Stimulated activated CD4-positive, alpha-beta T cell treated with anti-CD3 and anti-CD28 coated beads, Interleukin-1b, Interleukin-23, amount 100 ng/mL, for 48 hours (primary cell): ENCODE results near the gene GUCY1A2.

Experiments used
- DNase-seq: peaks from one replicate; pipeline ENCODE4 v3.0.0-alpha.2; 2020

The GUCY1A2 gene

DNA sequence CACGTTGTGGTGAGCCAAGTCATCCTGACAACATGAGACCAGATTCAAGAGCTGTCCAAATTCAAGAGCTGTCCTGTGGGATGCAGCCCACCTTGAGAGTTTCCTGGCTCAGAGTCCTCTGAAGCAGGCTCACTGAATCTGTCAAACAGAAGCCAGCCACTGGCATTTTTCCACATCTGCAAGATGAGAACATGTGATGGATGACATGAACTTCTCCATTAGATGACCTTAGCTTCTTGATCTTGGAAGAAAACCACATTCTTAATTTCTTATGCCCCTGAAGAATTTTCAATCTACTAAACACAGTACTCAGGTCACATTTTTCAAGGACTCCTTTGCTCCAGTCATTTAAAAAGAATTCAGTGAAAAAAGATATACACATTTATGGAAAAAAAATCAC is 291.0 kb downstream of the GUCY1A2 start:
- no peak for DNase-seq

DNA sequence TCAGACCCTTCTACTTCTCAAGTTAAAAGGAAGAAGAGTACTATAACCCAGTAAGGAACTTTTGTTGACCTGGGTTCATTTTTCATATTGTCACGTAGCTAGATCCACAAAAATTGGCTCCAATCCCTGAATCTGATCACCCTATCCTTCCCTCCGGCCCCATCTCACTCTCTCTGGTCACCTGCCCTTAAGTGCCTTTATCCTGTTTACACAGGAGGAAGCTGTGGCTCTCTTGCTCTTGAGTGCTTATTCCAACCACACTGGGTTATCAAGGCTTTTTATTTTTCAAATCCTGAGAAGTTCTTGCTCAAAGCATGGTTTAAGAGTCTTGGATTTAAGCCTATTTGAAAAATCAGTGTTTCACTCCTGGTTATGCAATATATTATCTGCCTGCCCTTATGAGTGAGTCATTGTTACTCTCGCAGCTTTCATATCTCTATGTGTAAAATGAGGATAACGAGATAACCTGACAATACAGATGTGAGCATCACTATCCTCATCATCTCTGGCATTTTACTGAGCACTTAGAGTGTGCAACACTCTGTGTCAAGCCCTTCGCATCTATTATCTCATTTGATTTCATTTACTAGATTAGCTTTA is 293.9 kb downstream of the GUCY1A2 start:
- DNase-seq, result no peak

DNA sequence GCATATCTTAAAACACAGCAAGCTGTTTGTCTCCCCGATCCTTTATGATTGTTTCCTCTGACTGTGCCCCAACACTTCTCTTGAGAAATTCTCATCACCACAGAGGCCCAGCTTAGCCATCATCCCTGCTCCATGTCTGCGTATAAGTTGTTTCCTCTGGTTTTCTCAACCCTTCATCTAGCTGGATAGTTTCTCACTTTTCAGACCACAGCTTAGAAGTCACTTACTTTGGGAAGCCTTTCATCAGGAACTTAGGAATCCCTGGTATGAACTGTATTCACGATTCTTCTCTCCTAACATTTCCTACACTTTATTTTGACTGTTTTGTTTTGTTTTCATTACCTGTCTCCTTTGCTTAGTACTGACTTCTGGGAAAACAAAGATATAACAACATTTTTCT is 295.2 kb downstream of the GUCY1A2 start:
- DNase-seq, result no peak

DNA sequence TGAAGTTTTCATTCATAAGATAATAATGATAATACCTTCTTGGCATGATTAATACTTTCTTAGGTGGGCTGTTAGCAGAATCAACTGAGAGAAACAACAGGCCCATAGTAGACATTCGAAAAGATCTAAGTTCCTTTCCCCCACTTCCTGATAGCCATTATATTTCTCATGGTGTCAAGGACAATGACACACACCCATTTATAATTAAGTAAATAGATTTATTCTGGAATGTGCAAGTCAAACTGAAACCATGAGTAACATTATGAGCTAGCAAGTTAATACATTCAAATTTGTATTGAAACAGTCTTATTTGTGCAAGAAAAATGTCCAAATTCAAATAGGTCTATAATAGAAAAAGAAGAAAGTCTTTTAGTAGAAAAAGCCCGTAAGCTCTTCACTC is 301.1 kb downstream of the GUCY1A2 start:
- DNase-seq, result no peak

DNA sequence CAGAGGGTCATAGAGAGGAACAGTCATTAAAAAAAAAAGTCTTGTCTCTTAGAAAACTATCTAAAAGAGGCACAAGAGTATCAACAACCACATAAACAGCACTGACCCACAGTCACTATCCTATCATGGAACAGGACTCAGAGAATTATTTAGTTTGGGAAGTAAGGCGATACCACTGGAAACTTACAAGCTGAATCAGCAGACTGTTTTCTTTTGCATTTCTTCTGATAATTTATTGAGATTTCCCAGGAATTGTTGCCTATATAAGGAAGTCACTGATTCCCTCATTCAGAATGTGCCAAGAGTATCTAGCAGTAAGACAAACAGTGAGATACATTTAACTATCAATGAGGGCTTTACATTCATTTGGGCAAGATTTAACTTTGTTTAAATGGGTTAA is 304.1 kb downstream of the GUCY1A2 start:
- no peak for DNase-seq

DNA sequence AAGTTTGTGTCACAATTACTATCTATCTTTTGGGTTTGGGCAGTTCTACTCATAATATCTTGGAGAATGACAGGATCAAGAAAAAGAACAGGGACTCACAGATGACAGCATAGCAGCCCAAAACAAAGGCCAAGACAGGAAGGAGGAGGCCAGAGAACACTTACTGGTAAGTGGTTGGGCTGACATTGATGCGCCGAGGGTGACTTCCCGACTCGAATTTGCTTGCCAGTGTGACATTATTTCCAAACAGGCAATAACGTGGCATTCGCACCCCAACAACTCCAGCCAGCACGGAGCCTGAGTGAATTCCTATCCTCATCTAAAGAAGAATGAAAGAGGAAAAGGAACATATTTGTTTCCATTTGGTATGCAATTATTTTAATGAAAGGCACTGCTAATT is 309.9 kb downstream of the GUCY1A2 start:
- no peak for DNase-seq

DNA sequence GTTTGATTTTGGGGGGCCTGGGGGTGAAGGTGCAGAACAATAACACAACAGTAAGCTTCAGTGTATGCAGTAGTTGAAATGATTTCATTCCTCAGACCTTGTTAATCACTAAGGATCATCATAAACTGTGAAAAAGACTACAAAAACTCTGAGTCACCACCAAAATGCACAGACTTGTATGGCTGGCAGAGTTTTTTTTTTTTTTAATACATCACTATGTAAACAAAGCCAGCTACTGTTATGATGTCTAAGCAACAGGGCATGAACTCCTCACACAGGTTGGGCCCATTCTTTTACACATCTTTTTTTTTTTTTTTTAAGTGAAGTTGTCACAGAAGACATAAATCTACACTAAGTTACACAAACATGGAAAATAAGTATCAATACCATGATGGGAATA is 311.9 kb downstream of the GUCY1A2 start:
- no peak for DNase-seq

DNA sequence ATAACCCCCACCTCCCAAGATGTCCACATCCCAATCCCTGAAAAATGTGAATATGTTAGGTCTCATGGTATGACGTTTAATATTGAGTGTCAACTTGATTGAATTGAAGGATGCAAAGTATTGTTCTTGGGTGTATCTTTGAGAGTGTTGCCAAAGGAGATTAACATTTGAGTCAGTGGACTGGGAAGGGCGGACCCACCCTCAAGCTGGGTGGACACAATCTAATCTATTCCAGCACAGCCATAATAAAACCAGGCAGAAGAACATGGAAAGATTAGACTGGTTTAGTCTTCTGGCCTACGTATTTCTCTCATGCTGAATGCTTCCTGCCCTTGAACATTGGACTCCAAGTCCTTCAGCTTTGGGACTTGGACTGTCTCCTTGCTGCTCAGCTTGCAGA is 315.5 kb downstream of the GUCY1A2 start:
- no peak for DNase-seq

DNA sequence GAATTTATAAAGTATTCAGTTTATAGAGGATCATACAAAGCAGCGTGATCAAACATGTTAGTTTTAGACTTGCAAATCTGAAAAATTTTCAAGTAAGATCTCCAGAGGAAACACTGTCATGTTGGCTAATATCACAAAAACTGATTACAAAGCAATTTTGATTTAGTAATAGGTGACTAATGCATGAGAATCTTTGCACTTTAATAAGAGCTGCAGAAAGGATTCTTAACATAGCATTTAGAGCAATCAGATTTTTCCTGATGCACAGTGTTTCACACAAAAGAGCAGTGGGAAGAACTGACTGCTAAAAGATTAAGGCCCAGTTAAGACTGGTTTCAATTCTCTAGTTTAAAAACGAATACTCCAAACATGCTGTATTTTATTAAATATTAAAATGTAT is 321.2 kb downstream of the GUCY1A2 start:
- DNase-seq, result no peak

DNA sequence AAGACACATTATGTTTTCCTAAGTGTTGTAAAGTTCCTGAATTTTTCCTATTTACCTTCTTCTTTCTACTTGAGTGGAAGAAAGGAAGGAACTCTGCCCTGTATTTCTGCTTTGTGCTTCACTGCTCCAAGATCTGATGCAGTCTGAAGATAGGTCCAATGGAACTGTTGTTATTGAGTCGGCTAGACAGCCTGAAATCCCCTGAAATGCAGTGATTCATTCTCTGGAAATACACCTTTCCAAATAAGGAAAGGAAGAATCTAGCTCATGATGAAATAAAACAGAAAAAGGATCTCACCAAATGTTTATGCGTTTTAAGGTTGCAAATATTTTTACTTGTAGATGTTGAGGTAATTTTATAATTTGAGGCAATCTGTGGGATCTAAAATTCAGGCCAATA is 322.8 kb downstream of the GUCY1A2 start:
- DNase-seq, result no peak

DNA sequence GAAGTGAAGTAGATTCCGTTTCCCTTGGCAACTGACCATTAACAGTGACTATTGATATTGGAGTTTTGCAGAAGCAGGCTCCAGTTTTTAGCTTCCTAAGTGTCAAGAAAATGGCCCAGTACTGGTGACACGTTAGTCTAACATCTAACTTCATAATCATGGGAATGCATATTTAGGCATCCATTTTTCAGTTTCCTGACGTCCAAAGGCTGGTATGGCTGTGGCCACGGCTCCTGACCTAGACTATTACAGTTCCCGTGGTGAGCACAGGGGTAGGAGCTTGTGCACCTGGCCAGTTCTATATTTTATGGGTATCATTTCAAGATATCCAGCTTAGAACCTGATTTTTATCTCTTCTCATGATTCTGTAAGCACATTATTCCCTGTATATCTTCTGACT is 323.8 kb downstream of the GUCY1A2 start:
- DNase-seq, result no peak

DNA sequence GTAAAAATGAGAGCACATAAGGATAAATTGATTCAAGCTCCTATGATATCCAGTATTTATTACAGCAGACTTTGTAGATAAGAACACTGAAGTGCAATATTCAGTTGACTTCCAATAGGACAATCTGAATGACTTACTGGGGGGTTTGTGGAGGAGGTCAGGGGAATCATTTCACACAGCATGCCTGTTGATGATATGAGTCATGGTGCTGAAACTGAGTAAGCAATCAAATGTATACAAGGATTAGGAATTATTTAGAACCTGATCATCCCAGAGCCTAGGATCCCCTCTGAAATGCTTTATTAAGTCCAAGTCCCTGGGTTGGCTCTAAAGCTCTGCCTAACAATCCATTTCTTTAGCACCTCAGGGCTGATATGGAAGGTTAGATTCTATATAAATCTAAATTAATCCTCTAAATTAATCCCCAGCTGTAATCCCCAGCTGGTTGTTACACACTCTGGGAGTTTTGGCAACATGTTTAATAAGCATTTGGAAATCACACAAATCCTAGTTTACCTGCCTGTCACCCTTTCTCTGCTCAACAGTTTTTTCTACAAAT is 326.4 kb downstream of the GUCY1A2 start:
- DNase-seq, result no peak

DNA sequence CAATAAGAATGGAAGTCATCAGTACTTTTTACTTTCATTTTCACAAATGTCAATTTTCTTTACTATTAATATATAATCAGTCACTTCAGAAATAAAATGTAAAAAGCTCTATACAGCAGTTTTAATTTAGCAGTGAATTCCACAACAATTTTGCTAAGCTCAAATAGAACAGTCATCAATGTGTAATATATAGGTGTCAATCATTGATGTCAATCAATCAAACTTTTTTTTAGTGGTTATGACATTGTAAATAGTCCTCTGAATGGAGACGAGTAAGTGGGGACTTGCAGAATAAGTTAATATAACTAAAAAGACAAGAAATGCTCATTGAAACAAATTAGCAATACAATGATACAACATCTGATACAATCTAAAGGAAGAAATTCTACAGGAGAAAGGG is 327.4 kb downstream of the GUCY1A2 start:
- DNase-seq, result no peak

DNA sequence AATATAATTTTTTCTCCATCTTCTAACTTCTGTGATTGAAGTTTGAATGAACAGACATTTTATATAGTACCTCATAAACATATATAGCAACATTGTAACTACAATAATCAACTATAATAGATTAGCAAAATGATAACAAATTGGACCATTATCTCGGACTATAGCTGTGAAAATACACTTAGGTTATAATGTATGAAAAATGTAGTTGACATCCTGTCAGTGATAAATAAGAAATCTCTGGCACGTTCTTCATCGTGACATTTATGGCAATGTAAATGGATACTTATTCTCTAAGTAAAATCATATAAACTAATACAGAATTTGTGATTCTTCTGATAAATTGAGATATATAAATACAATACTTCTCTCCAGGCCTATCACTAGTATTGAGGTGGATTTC is 333.3 kb downstream of the GUCY1A2 start:
- no peak for DNase-seq

DNA sequence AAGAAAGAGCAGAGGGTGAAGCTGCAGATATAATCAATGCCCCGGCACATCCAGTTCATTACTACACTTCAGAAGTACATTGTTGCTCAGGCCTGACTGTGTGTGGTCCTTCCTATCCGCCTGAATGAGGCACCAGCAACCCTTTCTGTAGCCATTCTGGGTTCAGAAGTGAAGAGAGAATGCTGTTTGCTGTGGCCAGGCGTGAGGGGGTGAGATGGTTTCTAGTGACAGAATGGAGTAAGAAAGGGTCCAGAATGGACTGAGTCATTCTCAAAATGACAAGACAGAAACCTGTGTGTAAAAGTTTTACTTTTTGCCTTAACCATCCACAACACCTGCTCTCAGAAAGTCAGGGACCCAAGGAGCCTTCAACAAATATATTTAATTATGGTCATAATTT is 334.8 kb downstream of the GUCY1A2 start:
- DNase-seq, result no peak

DNA sequence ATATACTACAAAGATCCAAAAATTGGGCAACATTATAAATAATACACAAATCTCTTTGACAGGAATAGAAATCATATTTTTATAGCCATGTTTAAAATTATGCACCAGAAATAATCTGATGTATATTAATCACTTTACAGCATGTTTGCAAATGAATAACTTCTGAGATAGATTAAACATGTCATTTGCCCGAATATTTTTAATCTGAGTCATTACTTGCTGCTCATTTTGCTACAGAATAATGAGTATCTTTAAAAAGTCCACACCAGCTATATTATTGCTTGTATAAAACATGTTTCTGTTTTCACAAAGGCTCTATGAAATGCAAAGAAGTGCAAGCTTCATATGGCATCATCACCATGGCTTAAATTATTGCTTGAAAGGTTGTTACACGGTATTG is 336.8 kb downstream of the GUCY1A2 start:
- no peak for DNase-seq

DNA sequence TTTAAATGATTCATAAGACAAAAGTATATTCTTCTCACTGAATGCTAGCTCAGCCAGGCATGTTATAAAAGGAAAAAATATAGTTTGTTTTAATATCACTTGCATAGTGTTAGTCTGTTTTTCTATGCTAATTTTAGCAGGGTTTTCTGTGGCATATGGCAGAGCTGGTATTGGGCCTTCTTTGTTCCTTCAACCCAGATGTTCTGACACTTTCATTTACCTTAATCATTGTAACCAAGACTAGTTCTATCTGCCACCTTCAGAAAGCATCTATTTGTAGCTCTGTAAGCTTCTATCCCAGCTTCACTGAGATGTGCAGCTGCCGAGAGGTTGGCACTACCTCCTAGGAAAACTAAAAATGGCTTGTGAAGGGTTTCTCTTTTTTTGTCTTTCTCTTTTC is 338.7 kb downstream of the GUCY1A2 start:
- no peak for DNase-seq

DNA sequence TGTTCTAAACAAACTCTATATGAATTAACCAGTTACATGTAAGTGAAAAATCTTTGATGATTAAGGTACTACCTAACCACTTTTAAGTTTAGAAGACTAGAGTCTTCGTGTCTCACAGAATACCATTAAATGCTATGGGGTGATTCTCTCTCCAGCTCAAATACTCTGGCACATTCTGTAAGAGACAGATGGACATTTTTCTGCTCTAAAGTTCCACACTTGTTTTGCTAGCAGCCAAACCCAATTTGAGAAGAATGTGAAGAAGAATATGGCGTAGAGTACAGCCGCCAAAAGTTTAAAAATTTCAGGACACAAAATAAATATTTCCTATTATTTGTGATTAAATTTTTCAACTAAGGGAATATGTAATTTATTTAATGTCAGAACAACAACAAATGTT is 339.1 kb downstream of the GUCY1A2 start:
- no peak for DNase-seq

DNA sequence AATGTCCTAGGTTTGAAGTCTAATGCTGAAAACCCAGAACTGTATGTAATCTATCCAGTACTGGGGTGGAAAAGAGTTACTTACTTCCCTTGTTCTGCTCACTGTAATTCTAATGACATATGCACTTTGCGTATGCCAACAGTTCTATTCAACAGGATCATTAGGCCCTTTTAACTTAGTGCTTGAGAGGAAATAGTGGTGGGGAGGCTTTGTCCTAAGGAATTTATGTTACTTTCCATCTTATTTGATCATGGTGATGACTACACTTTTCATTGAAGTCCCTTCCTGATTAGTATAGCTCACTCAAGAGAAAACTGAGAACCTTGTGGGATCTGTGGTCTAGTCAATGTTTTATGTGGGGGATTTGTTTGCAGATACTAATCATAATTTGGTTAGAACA is 348.2 kb downstream of the GUCY1A2 start:
- DNase-seq, result no peak

DNA sequence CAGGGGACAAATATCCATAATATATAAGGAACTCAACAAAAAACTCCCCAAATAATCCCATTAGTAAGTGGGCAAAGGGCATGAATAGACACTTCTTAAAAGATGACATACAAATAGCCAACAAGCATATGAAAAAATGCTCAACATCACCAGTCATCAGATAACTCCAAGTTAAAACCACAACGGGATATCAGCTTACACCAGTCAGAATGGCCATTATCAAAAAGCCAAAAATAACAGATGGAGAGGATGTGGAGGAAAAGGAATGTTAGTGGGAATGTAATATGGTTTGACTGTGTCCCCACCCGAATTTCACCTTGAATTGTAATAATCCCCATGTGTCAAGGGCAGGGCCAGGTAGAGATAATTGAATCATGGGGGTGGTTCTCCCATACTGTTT is 350.1 kb downstream of the GUCY1A2 start:
- DNase-seq, result no peak

DNA sequence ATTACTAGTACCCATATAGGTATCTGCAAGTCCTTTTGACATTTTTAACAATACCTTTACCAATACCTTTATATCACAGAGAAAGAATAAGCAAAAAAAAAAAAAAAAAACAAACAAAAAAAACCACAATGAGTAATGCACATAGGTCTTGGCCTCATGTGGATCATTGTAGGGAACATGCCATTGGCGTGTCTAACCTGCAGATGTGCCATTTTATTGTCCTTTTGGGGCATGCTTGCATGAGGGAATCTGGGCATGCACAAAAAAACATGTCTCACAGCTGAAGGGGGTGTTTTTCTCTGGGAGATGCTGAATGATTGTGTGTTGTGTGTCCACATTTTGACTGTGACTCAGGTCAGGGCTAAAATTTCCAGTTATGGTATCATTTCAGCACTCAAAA is 361.6 kb downstream of the GUCY1A2 start:
- no peak for DNase-seq

DNA sequence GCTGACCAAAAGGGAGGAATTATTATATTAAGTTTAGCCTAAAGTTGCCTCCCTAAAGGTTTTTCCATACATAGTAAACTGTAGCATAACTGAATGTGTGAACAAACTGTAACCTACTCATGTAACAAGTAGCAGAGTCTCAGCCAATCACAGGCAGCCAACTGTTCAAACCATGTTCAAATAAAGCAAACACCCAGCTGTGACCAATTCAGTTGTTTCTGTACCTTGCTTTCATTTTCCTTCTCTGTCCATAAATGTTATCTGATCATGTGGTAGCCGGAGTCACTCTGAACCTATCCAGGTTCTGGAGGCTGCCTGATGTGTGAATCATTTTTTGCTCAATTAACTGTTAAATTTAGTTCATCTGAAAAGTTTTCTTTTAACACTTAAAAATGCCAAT is 373.5 kb downstream of the GUCY1A2 start:
- DNase-seq, result no peak

DNA sequence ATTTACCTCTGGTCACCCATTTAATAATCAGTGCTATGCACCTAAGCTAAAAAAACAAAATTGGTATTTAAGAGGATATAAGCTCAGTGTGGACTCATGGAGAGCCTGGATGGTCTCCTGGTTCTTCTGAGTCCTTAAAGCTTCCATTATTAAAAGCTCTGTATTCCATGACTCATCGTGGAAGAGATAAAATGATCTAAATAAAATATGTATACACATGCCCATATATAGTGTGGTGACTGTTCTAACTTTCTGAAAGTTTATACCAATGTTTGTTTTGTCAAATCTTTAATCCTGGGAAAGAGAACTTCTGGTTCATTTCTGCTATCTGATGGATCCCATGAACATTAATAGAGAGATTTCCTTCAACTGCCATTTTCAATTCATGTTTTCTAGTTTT is 375.9 kb downstream of the GUCY1A2 start:
- no peak for DNase-seq

DNA sequence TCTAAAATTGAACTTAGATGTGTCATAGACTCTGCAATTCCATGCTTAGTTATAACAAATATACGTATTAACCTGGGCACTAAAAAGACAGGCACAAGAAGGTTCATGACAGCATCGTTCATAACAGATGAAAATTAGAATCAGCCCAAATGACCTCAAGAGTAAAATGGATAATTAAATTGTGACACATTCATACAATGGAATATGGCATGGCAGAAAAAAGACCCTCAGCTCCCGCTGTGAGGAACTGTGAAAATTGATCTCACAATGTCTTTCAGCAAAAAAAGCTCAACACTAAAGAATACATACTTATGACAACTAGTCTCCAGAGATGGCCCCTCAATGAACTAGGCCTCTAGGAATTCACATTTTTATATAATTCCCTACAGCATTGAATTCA is 386.0 kb downstream of the GUCY1A2 start:
- DNase-seq, result no peak

DNA sequence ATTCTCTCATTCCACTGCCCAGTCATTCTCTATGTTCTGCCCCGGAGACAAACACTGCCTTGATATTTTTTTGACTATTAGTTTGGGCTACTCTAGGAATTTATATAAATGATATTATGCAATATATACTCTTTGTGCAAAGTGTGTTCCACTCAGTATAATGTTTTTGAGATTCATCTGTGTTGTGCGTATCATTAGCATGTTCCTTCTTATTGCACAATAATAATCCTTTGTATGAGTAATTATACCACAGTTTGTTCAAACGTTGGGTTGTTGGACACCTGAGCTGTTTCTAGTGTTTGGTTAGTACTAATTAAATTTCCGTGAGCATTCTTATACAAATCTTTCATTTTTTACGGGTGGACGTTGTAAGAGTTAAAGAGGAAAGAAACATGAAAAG is 390.6 kb downstream of the GUCY1A2 start:
- no peak for DNase-seq

DNA sequence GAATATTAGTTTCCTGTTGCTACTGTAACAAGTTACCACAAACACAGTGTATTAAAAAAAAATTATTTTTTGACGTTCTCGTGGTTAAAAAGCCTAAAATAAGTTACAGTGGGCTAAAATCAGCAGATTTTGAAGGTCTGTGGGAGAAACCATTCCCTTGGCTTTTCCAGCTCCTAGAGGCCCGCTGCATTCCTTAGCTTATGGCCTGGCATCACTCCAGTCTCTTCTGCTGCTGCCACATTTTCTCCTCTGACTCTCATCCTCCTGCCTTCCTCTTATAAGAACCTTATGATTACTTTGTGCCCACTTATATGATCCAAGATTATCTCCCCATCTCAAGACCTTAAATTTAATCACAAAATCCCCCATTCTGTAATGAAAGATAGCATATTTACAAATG is 392.7 kb downstream of the GUCY1A2 start:
- DNase-seq, result no peak
